Left ventricle myocardium superior (tissue), 1 donor: Measurements from ENCODE around the gene METAP1. TPM values are rescaled to one million over a fixed set of nuclear protein-coding genes. Genes with fewer than 3 reads are reported as not detected.
A peak's percentile ranks its signal among the peaks of the same experiment; 100 is the strongest.
"Not testable (repeated sequence)": the region's sequence is repeated elsewhere in the genome, so short reads cannot be mapped to it uniquely, and the experiment has no call there.

ENCODE experiments used
- ATAC-seq: fragments of 200-7000 bp; cut with Tn5 transposase; one replicate; pipeline ENCODE4 v1.9.1; 2020; ENCODE audit warnings: mild to moderate bottlenecking, moderate library complexity
- DNase-seq: peaks from one replicate; pipeline ENCODE4 v3.0.0-alpha.2; 2020
- intact Hi-C: fragments of 100-400 bp; cut with micrococcal nuclease; formaldehyde crosslinking; loops from one replicate; pipeline ENCODE4 v1.11.0; 2022
- microRNA-seq: library from miRNA; unstranded; fragments of <30 nt; microRNA quantifications from one replicate; pipeline ENCODE4 v1.2.0, GENCODE V29; 2020; ENCODE audit warnings: borderline number of aligned reads
- total RNA-seq: library from RNA; stranded (reverse); fragmentation: NEBNext Ultra II Directional; extraction: Animal tissue kit (Norgen Biotek cat#: 25700); gene quantifications from one replicate; pipeline ENCODE4 v1.2.1, GENCODE V29; 2021
- donor health status: DM: no; HTN: yes; CAD: no; lungs with severe emphysema.

The METAP1 gene
- total RNA-seq, 1 donor from 2014 or later: 75.8 TPM

DNA sequence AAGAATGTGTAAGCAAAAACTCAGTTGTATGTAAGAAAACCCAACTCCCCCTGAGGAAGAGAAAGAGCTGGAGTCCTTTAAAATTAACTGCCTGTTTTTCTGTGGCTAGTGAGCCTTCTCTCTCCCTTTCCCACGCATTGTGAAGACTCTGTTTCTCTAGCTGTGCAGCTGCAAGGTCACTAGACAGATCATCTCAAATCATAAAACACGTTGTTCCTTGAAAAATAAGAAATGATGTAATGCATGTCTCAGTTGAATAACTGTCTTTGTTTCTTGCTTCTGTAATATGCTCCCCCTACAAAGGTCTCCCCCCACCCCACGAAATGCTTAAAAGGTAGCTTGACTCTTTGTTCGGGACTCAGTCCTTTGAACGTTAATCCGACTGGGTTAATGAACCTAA lies 85.3 kb downstream of the METAP1 start:
- intact Hi-C loops, DNase-seq: not testable (repeated sequence)

GRCh38 chr4:99082192-99082591 lies 86.7 kb downstream of the METAP1 start:
- ATAC-seq: peak; percentile 24
- intact Hi-C loops: no loop called here
- no peak for DNase-seq

More for the DNA sequence above, 85.3 kb downstream of the METAP1 start:
- not testable (repeated sequence) for ATAC-seq

DNA sequence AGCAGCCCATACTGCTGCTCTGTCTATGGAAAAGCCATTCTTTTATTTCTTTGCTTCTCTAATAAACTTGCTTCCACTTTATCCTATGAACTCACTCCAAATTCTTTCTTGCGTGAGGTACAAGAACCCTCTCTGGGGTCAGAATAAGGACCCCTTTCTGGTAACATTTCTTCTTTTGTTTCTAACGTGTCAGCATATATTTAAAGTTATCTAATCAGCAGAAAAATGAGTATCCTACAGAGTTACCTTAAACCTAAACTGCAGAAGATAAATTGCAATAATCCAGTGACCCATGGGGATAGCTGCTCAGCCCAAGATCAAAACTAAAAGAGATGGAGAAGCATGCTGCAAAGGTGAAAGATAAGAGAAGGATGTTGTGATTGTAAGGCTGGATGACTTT lies 89.1 kb downstream of the METAP1 start:
- intact Hi-C loops: no loop called here
- ATAC-seq (no peak), DNase-seq (no peak)

GRCh38 chr4:99088023-99088449 lies 92.5 kb downstream of the METAP1 start:
- intact Hi-C loops: no loop called here
- DNase-seq (peak; percentile 72), ATAC-seq (peak; percentile 81)

- peak; percentile 94 for DNase-seq
- intact Hi-C loops: no loop called here
- peak; percentile 99 for ATAC-seq
These were observed 93.2 kb downstream of the METAP1 start, which contains the start of gene ADH5 for GRCh38 chr4:99088481-99089365. TSS of gene ADH5 (minus strand) at chr4:99088788. CDS start at chr4:99088700, 88 bp downstream.

DNA sequence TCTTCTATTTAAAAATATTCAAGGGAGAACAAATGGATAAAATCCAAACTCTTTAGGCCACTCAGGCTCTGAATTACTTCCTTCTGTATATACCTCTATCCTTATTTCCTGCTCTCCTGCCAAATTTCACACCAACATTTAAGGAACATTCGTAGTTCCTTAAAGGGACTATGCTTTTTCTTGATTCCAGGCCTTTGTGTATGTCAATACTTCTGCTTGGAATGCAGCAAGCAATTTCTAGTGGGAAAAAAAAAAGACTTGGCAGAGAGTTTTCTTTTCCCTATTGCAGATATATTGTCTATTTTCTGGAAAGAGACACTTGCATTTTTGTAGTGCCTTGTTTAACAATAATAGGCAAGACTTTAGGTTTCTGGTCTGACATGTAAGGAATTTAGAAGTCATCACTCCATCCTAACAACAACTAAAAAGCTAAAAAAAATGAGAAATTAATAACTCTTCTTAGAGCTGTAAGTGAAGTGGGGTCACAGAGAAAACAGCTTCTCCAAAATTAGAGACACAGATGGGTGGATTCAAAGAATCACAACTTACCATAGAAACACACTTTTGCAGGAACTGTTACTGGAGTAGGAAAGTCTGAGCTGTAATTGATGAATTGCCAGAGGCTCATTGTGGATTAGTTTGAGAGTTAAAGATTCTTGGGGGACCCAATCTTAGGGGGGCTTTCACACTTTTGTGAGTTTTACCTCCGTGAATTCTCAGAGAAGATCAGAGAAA lies 95.1 kb downstream of the METAP1 start:
- no peak for ATAC-seq
- intact Hi-C loops: no loop called here
- DNase-seq: no peak

DNA sequence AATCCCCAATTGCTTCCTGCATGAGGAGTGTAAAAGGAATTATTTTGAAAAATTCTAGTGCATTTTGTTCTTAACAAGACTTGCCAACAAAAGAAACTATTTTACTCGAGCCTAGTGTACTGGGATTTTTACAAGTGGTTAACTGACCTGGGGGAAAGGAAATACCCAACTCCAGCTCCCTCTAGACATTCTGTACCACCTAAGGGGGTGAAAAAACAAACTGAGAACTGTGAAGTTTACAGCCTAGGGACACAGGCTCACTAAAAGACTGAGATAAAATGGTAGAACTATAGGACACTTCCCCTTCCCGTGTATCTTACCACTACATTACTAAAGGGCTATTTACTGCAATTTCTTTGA lies 95.7 kb downstream of the METAP1 start:
- ATAC-seq (no peak), DNase-seq (no peak)
- intact Hi-C loops: no loop called here

- DNase-seq, ATAC-seq, intact Hi-C loops: not testable (repeated sequence)
These were observed 96.3 kb downstream of the METAP1 start for GRCh38 chr4:99091841-99092240.

- no peak for ATAC-seq
- no peak for DNase-seq
- intact Hi-C loops: no loop called here
These were observed 103.8 kb downstream of the METAP1 start for GRCh38 chr4:99099311-99099710.

GRCh38 chr4:99099814-99100213 lies 104.3 kb downstream of the METAP1 start:
- intact Hi-C loops, ATAC-seq: not testable (repeated sequence)

DNA sequence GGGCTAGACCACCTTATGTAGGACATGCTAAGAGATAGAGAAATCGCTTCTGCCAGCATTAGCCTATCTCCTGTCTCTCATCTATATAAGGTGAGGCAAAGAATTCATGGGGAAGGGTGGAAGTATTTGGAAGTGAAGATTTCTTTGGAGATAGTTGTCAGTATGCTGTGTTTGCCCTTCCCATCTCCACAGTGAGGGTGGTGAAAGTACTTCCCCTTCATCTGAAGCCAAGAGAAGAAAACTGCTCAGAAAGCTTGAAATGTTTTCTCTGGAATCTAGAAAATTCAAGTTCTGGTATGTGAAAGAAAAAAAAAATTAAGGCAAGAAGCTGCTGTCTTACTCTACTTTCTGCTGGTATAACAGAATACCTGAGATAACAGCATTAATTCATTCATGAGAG lies 105.4 kb downstream of the METAP1 start:
- no peak for ATAC-seq
- intact Hi-C loops: no loop called here
- DNase-seq: no peak

More at GRCh38 chr4:99099814-99100213, 104.3 kb downstream of the METAP1 start:
- not testable (repeated sequence) for DNase-seq

DNA sequence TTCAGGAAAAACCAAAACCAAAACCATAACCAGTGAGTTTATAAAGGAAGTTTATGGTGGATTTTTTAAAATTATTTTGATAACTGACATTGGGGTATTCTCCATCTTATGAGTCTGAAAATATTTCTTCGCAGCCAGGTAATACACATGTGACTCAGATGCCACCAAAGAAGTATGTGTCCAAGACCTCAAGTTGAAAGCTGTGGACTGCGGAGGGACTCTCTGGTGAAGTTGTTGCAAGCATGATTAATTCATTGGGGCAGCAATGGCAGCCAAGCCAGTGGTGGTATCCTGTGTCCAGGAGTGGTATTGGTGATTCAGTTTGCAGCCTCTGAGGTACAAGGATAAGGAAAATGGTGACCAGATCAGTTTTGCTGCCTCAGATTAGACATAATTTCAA lies 107.1 kb downstream of the METAP1 start:
- intact Hi-C loops: no loop called here
- no peak for DNase-seq
- no peak for ATAC-seq

DNA sequence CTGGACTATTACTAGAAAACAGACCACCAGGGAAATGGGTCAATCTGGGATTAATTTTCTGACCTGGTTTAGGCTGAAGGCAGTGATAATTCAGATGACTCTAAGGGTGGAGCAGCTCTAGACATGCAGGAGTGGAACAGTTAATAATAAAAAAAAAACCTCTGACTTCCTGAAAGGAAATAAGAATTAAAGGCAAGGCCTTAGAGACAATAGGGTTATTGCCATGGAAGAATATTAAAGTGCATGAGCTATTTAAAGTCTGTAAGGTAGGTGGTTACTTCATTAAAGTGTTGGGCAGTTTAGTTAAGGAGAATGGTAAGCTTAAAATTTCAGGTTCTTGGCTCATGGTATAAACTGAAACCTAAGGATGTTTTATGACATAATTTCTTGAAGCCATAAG lies 107.6 kb downstream of the METAP1 start:
- intact Hi-C loops: no loop called here
- DNase-seq (no peak), ATAC-seq (no peak)

DNA sequence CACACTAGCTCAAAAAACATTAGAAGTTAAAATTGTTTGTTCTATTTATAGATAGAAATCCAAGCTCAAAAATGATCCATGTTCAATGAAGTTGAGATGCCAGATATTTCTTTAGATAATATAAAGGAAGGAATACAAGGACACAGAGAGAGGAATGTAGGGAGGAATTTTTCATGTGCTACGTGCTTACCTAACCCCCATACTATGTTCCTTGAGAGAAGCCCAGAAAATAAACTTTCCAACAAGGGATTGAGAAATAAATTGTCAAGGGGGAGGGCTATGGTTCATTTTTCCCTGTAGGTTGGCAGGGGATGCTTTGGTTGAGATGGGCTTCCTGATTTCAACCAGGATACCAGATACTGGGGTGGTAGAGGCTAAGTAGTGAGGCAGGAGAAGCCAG lies 108.6 kb downstream of the METAP1 start:
- intact Hi-C loops: no loop called here
- DNase-seq (no peak), ATAC-seq (no peak)

- DNase-seq, intact Hi-C loops, ATAC-seq: not testable (repeated sequence)
These were observed 113.8 kb downstream of the METAP1 start for GRCh38 chr4:99109286-99109685.

Small RNAs within 50 kb of the gene (microRNA-seq; reads per million reads assigned to microRNA genes)
- gene MIR3684: not detected

Other genes starting within 250 kb of the METAP1 start
- gene EIF4E, start 66.6 kb upstream of the METAP1 start, total RNA-seq: 57.5 TPM
- 202 TPM for gene ADH5, start 93.1 kb downstream of the METAP1 start, total RNA-seq
- not detected for gene ADH4, start 148.6 kb downstream of the METAP1 start, total RNA-seq
- gene ADH6, start 223.5 kb downstream of the METAP1 start, total RNA-seq: not detected